Smooth muscle cell (in vitro differentiated cells): ENCODE measurements around the gene TTLL7. TPM values are rescaled to one million over a fixed set of nuclear protein-coding genes. Genes with fewer than 3 reads are reported as not detected.

Experiments used
- DNase-seq: peaks from one replicate; lab custom pipeline; 2025; ENCODE audit not compliant: unreplicated experiment; lab: John Stamatoyannopoulos, UW
- H2AFZ ChIP-seq: fragments of 200-600 bp; sonication (generic); 2 replicates; pipeline ENCODE4 v1.6.0; 2016; ENCODE audit warnings: antibody characterized with exemption, low read depth, mild to moderate bottlenecking
- H3F3A ChIP-seq: fragments of 200-600 bp; sonication (generic); 2 replicates; pipeline ENCODE4 v1.6.0; 2017; ENCODE audit warnings: antibody characterized with exemption, low read depth
- H3K27ac ChIP-seq: fragments of 200-600 bp; sonication (generic); 2 replicates; pipeline ENCODE4 v1.5.1; 2016; ENCODE audit warnings: low read depth, mild to moderate bottlenecking
- H3K27me3 ChIP-seq: fragments of 200-600 bp; sonication (generic); 2 replicates; pipeline ENCODE4 v1.6.1; 2016; ENCODE audit warnings: low read depth, mild to moderate bottlenecking
- H3K36me3 ChIP-seq: fragments of 200-600 bp; sonication (generic); 2 replicates; pipeline ENCODE4 v1.5.1; 2016; ENCODE audit warnings: low read depth
- H3K4me1 ChIP-seq: fragments of 200-600 bp; sonication (generic); 2 replicates; pipeline ENCODE4 v1.5.1; 2016; ENCODE audit warnings: low read depth
- H3K4me2 ChIP-seq: fragments of 200-600 bp; sonication (generic); 2 replicates; pipeline ENCODE4 v1.6.0; 2016; ENCODE audit warnings: mild to moderate bottlenecking
- H3K4me3 ChIP-seq: fragments of 200-600 bp; sonication (generic); 2 replicates; pipeline ENCODE4 v1.5.1; 2016; ENCODE audit warnings: mild to moderate bottlenecking
- H3K79me2 ChIP-seq: fragments of 200-600 bp; sonication (generic); 2 replicates; pipeline ENCODE4 v1.6.0; 2016; ENCODE audit warnings: low read depth, mild to moderate bottlenecking
- H3K9ac ChIP-seq: fragments of 200-600 bp; sonication (generic); 2 replicates; pipeline ENCODE4 v1.6.0; 2016; ENCODE audit warnings: low read depth
- H3K9me3 ChIP-seq: fragments of 200-600 bp; sonication (generic); replicated peaks from 2 replicates; pipeline ENCODE4 v1.5.1; 2016; ENCODE audit warnings: low read depth
- H4K20me1 ChIP-seq: fragments of 200-600 bp; sonication (generic); 2 replicates; pipeline ENCODE4 v1.6.0; 2016; ENCODE audit warnings: low read depth
- CTCF ChIP-seq: fragments of 200-600 bp; sonication (generic); IDR thresholded peaks from 2 replicates; pipeline ENCODE4 v1.5.1; 2017; ENCODE audit warnings: borderline replicate concordance, mild to moderate bottlenecking, antibody characterized with exemption; ENCODE audit not compliant: insufficient read depth, poor library complexity, severe bottlenecking
- WGBS: methylation state at CpG from one replicate; pipeline ENCODE4 v1.1.7; 2016; ENCODE audit warnings: low lambda C conversion rate; 5-methylcytosine and 5-hydroxymethylcytosine counted together
- polyA plus RNA-seq: library from polyadenylated mRNA; unstranded; fragments of >200 nt; fragmentation: Nextera tagmentation; extraction: Ambion mirVana; gene quantifications from 2 replicates; pipeline ENCODE4 v1.2.1, GENCODE V29; 2016
- total RNA-seq: library from RNA; depleted of rRNA; stranded (reverse); fragments of >200 nt; gene quantifications from 2 replicates; pipeline ENCODE4 v1.2.3, GENCODE V29; 2014

Gene TTLL7
- total and polyA plus RNA-seq, 2 experiments from 2014 or later: 4.8 to 6.3 TPM

- 71% methylated on average over 2 of the region's 2 CpGs for WGBS
- Histone ChIP-seq H3K27me3 (peaks cover 11% of the 10 kb centered on the region), H3F3A (peaks cover 10% of the 10 kb centered on the region), H3K9me3 (no peaks in the 10 kb centered on the region), H3K79me2 (no peaks in the 10 kb centered on the region), H3K4me3 (no peak overlapping the region), H4K20me1 (no peaks in the 10 kb centered on the region), H2AFZ (no peak overlapping the region), H3K4me1 (peaks cover 11% of the 10 kb centered on the region), H3K9ac (no peak overlapping the region), H3K36me3 (no peaks in the 10 kb centered on the region), H3K27ac (no peak overlapping the region), H3K4me2 (no peak overlapping the region)
- no peak for TF ChIP-seq CTCF
- DNase-seq: no peak
Measured at GRCh38 chr1:83996191-83996590, 2.7 kb downstream of the TTLL7 start.

GRCh38 chr1:83995649-83996048, 3.3 kb downstream of the TTLL7 start:
- Histone ChIP-seq H2AFZ (no peak overlapping the region), H3K4me2 (no peak overlapping the region), H3K27ac (no peak overlapping the region), H3K9me3 (no peaks in the 10 kb centered on the region), H4K20me1 (no peaks in the 10 kb centered on the region), H3K27me3 (peaks cover 5% of the 10 kb centered on the region), H3K79me2 (no peaks in the 10 kb centered on the region), H3K36me3 (no peaks in the 10 kb centered on the region), H3K4me3 (no peak overlapping the region), H3K4me1 (peaks cover 11% of the 10 kb centered on the region), H3K9ac (no peak overlapping the region), H3F3A (peaks cover 10% of the 10 kb centered on the region)
- no peak for TF ChIP-seq CTCF
- DNase-seq: no peak
- 94% methylated on average over 1 of the region's 1 CpG for WGBS

- no peak overlapping the region for H2AFZ ChIP-seq
- TF ChIP-seq CTCF: no peak
- no peaks in the 10 kb centered on the region for H3K79me2 ChIP-seq
- H3F3A ChIP-seq: peaks cover 10% of the 10 kb centered on the region
- H3K9ac ChIP-seq: no peak overlapping the region
- H3K4me3 ChIP-seq: no peak overlapping the region
- no peaks in the 10 kb centered on the region for H4K20me1 ChIP-seq
- no peak overlapping the region for H3K4me2 ChIP-seq
- H3K4me1 ChIP-seq: peaks cover 6% of the 10 kb centered on the region
- no peak overlapping the region for H3K27ac ChIP-seq
- no peaks in the 10 kb centered on the region for H3K9me3 ChIP-seq
- no peak for DNase-seq
- WGBS: 74% methylated on average over 1 of the region's 1 CpG
- H3K27me3 ChIP-seq: no peaks in the 10 kb centered on the region
- no peaks in the 10 kb centered on the region for H3K36me3 ChIP-seq
Measured at GRCh38 chr1:83994111-83994510, 4.8 kb downstream of the TTLL7 start.

- Histone ChIP-seq H2AFZ (no peak overlapping the region), H3K27ac (no peak overlapping the region), H3K4me3 (no peak overlapping the region), H4K20me1 (no peaks in the 10 kb centered on the region), H3K79me2 (no peaks in the 10 kb centered on the region), H3K9me3 (peaks cover 4% of the 10 kb centered on the region), H3K4me2 (no peak overlapping the region), H3F3A (no peaks in the 10 kb centered on the region), H3K36me3 (peaks cover 5% of the 10 kb centered on the region), H3K27me3 (no peaks in the 10 kb centered on the region), H3K4me1 (no peaks in the 10 kb centered on the region), H3K9ac (no peak overlapping the region)
- TF ChIP-seq CTCF: no peak
- no peak for DNase-seq
- whole genome bisulfite sequencing: 85% methylated on average over 2 of the region's 2 CpGs
Measured at GRCh38 chr1:83990734-83991133, 8.2 kb downstream of the TTLL7 start.
